H1 (cell line): ENCODE results near the gene PIMREG. TPM values are rescaled to one million over a fixed set of nuclear protein-coding genes. Genes with fewer than 3 reads are reported as not detected.

ENCODE experiments used
- CTCF ChIA-PET: fragments of 300-600 bp; sonication (Branson Sonifier 250); formaldehyde crosslinking; loops from one replicate; lab custom pipeline; 2021; ENCODE audit not compliant: partially characterized antibody; lab: Charles Lee
- POLR2A ChIA-PET: fragments of 300-600 bp; sonication (Branson Sonifier 250); formaldehyde crosslinking; loops from one replicate; lab custom pipeline; 2021; ENCODE audit warnings: inconsistent platforms; ENCODE audit not compliant: partially characterized antibody; lab: Charles Lee
- DNase-seq, 2 experiments: peaks; one replicate each; pipeline versions ENCODE4 v3.0.0 to v3.0.0-alpha.2; 2010 to 2022; ENCODE audit warnings: low spot score in 2 of 2, low read depth in 1 of 2, mixed read lengths in 1 of 2
- FAIRE-seq: peaks from 2 replicates; lab custom pipeline; 2011; peaks lifted over from hg19 to GRCh38; lab: Jason Lieb, UNC
- H2AFZ ChIP-seq: 2 replicates; pipeline ENCODE4 v1.8.1; 2012; ENCODE audit warnings: low read length, inconsistent platforms
- H2AK5ac ChIP-seq: 2 replicates; pipeline ENCODE4 v1.6.1; 2013; ENCODE audit warnings: low read depth, low read length
- H2BK120ac ChIP-seq: replicated peaks from 2 replicates; pipeline ENCODE3; 2013; ENCODE audit warnings: low read depth, low read length, inconsistent platforms
- H2BK12ac ChIP-seq: 2 replicates; pipeline ENCODE4 v1.6.1; 2013; ENCODE audit warnings: low read depth, low read length
- H2BK15ac ChIP-seq: 2 replicates; pipeline ENCODE4 v1.6.1; 2013; ENCODE audit warnings: low read length
- H2BK20ac ChIP-seq: 2 replicates; pipeline ENCODE4 v1.6.1; 2013; ENCODE audit warnings: low read length
- H2BK5ac ChIP-seq: 2 replicates; pipeline ENCODE4 v1.6.1; 2013; ENCODE audit warnings: low read depth, low read length
- H3K14ac ChIP-seq: 2 replicates; pipeline ENCODE4 v1.6.1; 2013; ENCODE audit warnings: inconsistent platforms; ENCODE audit not compliant: insufficient read length
- H3K18ac ChIP-seq: 2 replicates; pipeline ENCODE4 v1.6.1; 2013; ENCODE audit warnings: low read length; ENCODE audit errors: extremely low read depth
- H3K23ac ChIP-seq: 2 replicates; pipeline ENCODE4 v1.6.1; 2013; ENCODE audit warnings: inconsistent platforms; ENCODE audit not compliant: insufficient read length
- H3K23me2 ChIP-seq: 2 replicates; pipeline ENCODE4 v1.6.1; 2013; ENCODE audit warnings: low read depth, low read length
- H3K27ac ChIP-seq: 2 replicates; pipeline ENCODE4 v1.6.1; 2011; ENCODE audit warnings: low read depth, low read length, inconsistent platforms
- H3K27me3 ChIP-seq, 4 experiments: replicated peaks in 1 of 4; 1 replicate in 1 of 4; 2 replicates in 3 of 4; pipeline versions ENCODE4 v1.6.1 to v1.8.1; 2011 to 2013; ENCODE audit warnings: low read length in 3 of 4, mild to moderate bottlenecking in 3 of 4, inconsistent platforms in 2 of 4, mixed read lengths in 2 of 4, moderate library complexity in 1 of 4; ENCODE audit not compliant: control insufficient read depth in 3 of 4, insufficient read depth in 3 of 4; ENCODE audit errors: extremely low read depth in 1 of 4
- H3K36me3 ChIP-seq, 4 experiments: 2 replicates each; pipeline versions ENCODE4 v1.6.1 to v1.8.1; 2011 to 2013; ENCODE audit warnings: mild to moderate bottlenecking in 4 of 4, low read length in 3 of 4, moderate library complexity in 2 of 4, control low read depth in 1 of 4, inconsistent platforms in 1 of 4; ENCODE audit not compliant: insufficient read depth in 4 of 4, control insufficient read depth in 2 of 4
- H3K4ac ChIP-seq: replicated peaks from 2 replicates; pipeline ENCODE3; 2013; ENCODE audit warnings: low read length, low read depth, mixed read lengths, inconsistent platforms; ENCODE audit not compliant: insufficient read length
- H3K4me1 ChIP-seq, 4 experiments: replicated peaks in 1 of 4; 1 replicate in 1 of 4; 2 replicates in 3 of 4; pipeline versions ENCODE4 v1.6.1 to v1.8.1; 2011 to 2013; ENCODE audit warnings: low read length in 3 of 4, inconsistent platforms in 2 of 4, mixed read lengths in 1 of 4; ENCODE audit not compliant: insufficient read depth in 4 of 4, control insufficient read depth in 3 of 4
- H3K4me2 ChIP-seq, 2 experiments: 2 replicates each; pipeline versions ENCODE4 v1.6.1 to v1.8.1; 2011 to 2013; ENCODE audit warnings: low read depth in 2 of 2, low read length in 2 of 2, control low read depth in 1 of 2, inconsistent platforms in 1 of 2, mild to moderate bottlenecking in 1 of 2; ENCODE audit not compliant: insufficient read depth in 1 of 2
- H3K4me3 ChIP-seq, 4 experiments: fragments of 200-600, 300-600 bp in 1 of 4; sonication (generic), shearing (Covaris generic), sonication (Bioruptor Twin) in 1 of 4; 2 replicates each; pipeline versions ENCODE4 v1.5.1 to v1.8.1; 2011 to 2016; ENCODE audit warnings: low read length in 4 of 4, low read depth in 3 of 4, control low read depth in 2 of 4, inconsistent platforms in 2 of 4, mild to moderate bottlenecking in 2 of 4, mixed read lengths in 1 of 4, moderate library complexity in 1 of 4; ENCODE audit not compliant: insufficient read depth in 2 of 4; ENCODE audit errors: extremely low read depth in 1 of 4
- H3K56ac ChIP-seq: replicated peaks from 2 replicates; pipeline ENCODE3; 2013; ENCODE audit warnings: low read depth, mild to moderate bottlenecking, mixed read lengths, low read length, inconsistent platforms; ENCODE audit not compliant: insufficient read length
- H3K79me1 ChIP-seq: 2 replicates; pipeline ENCODE4 v1.6.1; 2013; ENCODE audit warnings: low read depth, low read length, control low read depth
- H3K79me2 ChIP-seq, 2 experiments: 2 replicates each; pipeline versions ENCODE4 v1.6.1 to v1.8.1; 2012 to 2013; ENCODE audit warnings: low read length in 2 of 2, mild to moderate bottlenecking in 2 of 2, inconsistent platforms in 1 of 2; ENCODE audit not compliant: insufficient read depth in 2 of 2, control insufficient read depth in 1 of 2
- H3K9ac ChIP-seq, 4 experiments: replicated peaks in 1 of 4; 1 replicate in 1 of 4; 2 replicates in 3 of 4; pipeline versions ENCODE4 v1.6.1 to v1.8.1; 2011 to 2013; ENCODE audit warnings: low read depth in 3 of 4, low read length in 3 of 4, control low read depth in 2 of 4, mild to moderate bottlenecking in 2 of 4, moderate library complexity in 2 of 4, inconsistent platforms in 1 of 4; ENCODE audit errors: extremely low read depth in 1 of 4
- H3K9me3 ChIP-seq, 2 experiments: 2 replicates each; pipeline versions ENCODE4 v1.6.1 to v1.8.1; 2012 to 2013; ENCODE audit warnings: mild to moderate bottlenecking in 2 of 2, moderate library complexity in 2 of 2, control low read depth in 1 of 2, inconsistent platforms in 1 of 2, low read depth in 1 of 2, low read length in 1 of 2, mixed read lengths in 1 of 2; ENCODE audit not compliant: insufficient read depth in 2 of 2
- H4K20me1 ChIP-seq, 2 experiments: replicated peaks in 1 of 2; 2 replicates each; pipeline versions ENCODE3 to v1.8.1; 2011 to 2013; ENCODE audit warnings: inconsistent platforms in 2 of 2, low read length in 2 of 2, mild to moderate bottlenecking in 1 of 2; ENCODE audit not compliant: insufficient read depth in 2 of 2, control insufficient read depth in 1 of 2
- H4K5ac ChIP-seq: 2 replicates; pipeline ENCODE4 v1.6.1; 2013; ENCODE audit warnings: low read length, low read depth, mixed read lengths, inconsistent platforms; ENCODE audit not compliant: insufficient read length
- H4K8ac ChIP-seq: 2 replicates; pipeline ENCODE4 v1.8.0; 2013; ENCODE audit warnings: mild to moderate bottlenecking, moderate library complexity, low read length, inconsistent platforms; ENCODE audit not compliant: insufficient read depth; ENCODE audit errors: extremely low read depth
- H4K91ac ChIP-seq: replicated peaks from 2 replicates; pipeline ENCODE3; 2013; ENCODE audit warnings: low read length, mixed read lengths, inconsistent platforms; ENCODE audit not compliant: insufficient read length
- CTCF ChIP-seq, 3 experiments: IDR thresholded peaks; 1 replicate in 2 of 3; 2 replicates in 1 of 3; pipeline versions ENCODE4 v1.5.1 to v1.6.1; 2011; ENCODE audit warnings: low read length in 3 of 3, mild to moderate bottlenecking in 3 of 3, inconsistent platforms in 2 of 3, low read depth in 1 of 3, moderate library complexity in 1 of 3; ENCODE audit not compliant: insufficient read depth in 1 of 3; ENCODE audit errors: control extremely low read depth in 1 of 3
- MAFK ChIP-seq: IDR thresholded peaks from 2 replicates; pipeline ENCODE4 v1.6.1; 2012; ENCODE audit warnings: low read depth, mild to moderate bottlenecking, improper control_type of control experiment, low read length
- NRF1 ChIP-seq: IDR thresholded peaks from 2 replicates; pipeline ENCODE4 v1.6.1; 2011; ENCODE audit warnings: mild to moderate bottlenecking, low read depth, low read length, improper control_type of control experiment
- WGBS, 2 experiments: shearing (Covaris generic) in 1 of 2; methylation state at CpG; one replicate each; pipeline versions ENCODE4 v1.1.6 to v1.1.7; 2013 to 2015; ENCODE audit warnings: low lambda C conversion rate in 2 of 2, mixed read lengths in 2 of 2, inconsistent platforms in 1 of 2, low coverage in 1 of 2, missing lambda C conversion rate in 1 of 2; ENCODE audit not compliant: insufficient replicate concordance in 2 of 2, insufficient coverage in 1 of 2, insufficient read length in 1 of 2; ENCODE audit errors: extremely low coverage in 1 of 2, missing lambda C conversion rate in 1 of 2; 5-methylcytosine and 5-hydroxymethylcytosine counted together
- polyA plus RNA-seq, 7 experiments: library from polyadenylated mRNA; depleted of rRNA in 3 of 7; stranded (reverse) in 5 of 7; unstranded in 2 of 7; fragments of >200 nt in 5 of 7; fragments of 200-250 nt in 2 of 7; gene quantifications; 1 replicate in 5 of 7; 2 replicates in 1 of 7; 4 replicates in 1 of 7; pipeline versions ENCODE4 v1.2.1 to v1.2.3, GENCODE V29; 2011 to 2013; ENCODE audit warnings: missing spikeins in 2 of 7, mixed read lengths in 2 of 7
- total RNA-seq: library from RNA; stranded (reverse); fragmentation: NEBNext Ultra II Directional; extraction: Animal tissue kit (Norgen Biotek cat#: 25700); gene quantifications from 2 replicates; pipeline ENCODE4 v1.2.1, GENCODE V29; 2021

PIMREG gene
- total and polyA plus RNA-seq, 2 of the 8 experiments (the other 6 are each of a cell fraction or from before 2014, with no cell fraction given): 133 to 148 TPM

GRCh38 chr17:6478486-6478885 is 34.2 kb downstream of the PIMREG start:
- Histone ChIP-seq H3K23me2 (no peaks in the 10 kb centered on the region), H4K91ac (no peak overlapping the region), H2BK20ac (no peak overlapping the region), H3K9ac (no peak overlapping the region), H3K27ac (no peak overlapping the region), H2BK120ac (no peak overlapping the region), H4K5ac (no peak overlapping the region), H3K79me1 (no peaks in the 10 kb centered on the region), H4K20me1 (no peaks in the 10 kb centered on the region), H3K36me3 (no peaks in the 10 kb centered on the region), H2BK15ac (no peak overlapping the region), H3K4me1 (peaks cover 0 to 2% (median 1%) of the 10 kb centered on the region in 4 experiments; a peak in 1 of 7 replicates), H2AFZ (no peak overlapping the region), H3K79me2 (no peaks in the 10 kb centered on the region), H3K4ac (no peak overlapping the region), H3K56ac (no peak overlapping the region), H4K8ac (no peak overlapping the region), H2AK5ac (no peak overlapping the region), H3K18ac (no peak overlapping the region; the same call in 1 of the 2 replicates)
- CTCF ChIA-PET: interaction anchor here (1.9 kb wide), 1 partner anchor 10 kb away, joined by 10 read pairs; no protein-coding TSS in a partner anchor
- FAIRE-seq: no peak
- no peak for DNase-seq
- TF ChIP-seq CTCF (IDR thresholded peaks at IDR 0.05; ENCODE audit: control extremely low read depth in 1 of 3, insufficient read depth in 1 of 3, low read depth in 1 of 3, low read length in 3 of 3) (peak in 2 of 3 experiments; percentile 13; a peak in 3 of 4 replicates), NRF1 (no peak), MAFK (no peak)
- TF ChIP-seq, all 59 proteins: peak for 1
- H3K4me2 ChIP-seq: no peak overlapping the region
- POLR2A ChIA-PET: no interaction called here
- 80% methylated on average over 11 of the region's 11 CpGs; no CpG with 5 or more reads in 1 of the 2 experiments for WGBS, 2 experiments
- H3K27me3 ChIP-seq: no peaks in the 10 kb centered on the region
- no peak overlapping the region for H3K23ac ChIP-seq
- no peak overlapping the region for H3K4me3 ChIP-seq
- no peak overlapping the region for H2BK12ac ChIP-seq
- H2BK5ac ChIP-seq: no peak overlapping the region
- no peaks in the 10 kb centered on the region for H3K9me3 ChIP-seq
- no peak overlapping the region for H3K14ac ChIP-seq
